Fibroblast of the aortic adventitia (primary cell): ENCODE measurements around the gene HPX. TPM values are rescaled to one million over a fixed set of nuclear protein-coding genes. Genes with fewer than 3 reads are reported as not detected.

Source experiments
- DNase-seq: peaks from one replicate; pipeline ENCODE4 v3.0.0-alpha.2; 2010; ENCODE audit warnings: low read depth
- H3K4me3 ChIP-seq: 2 replicates; pipeline ENCODE4 v1.5.1; 2011; ENCODE audit warnings: low read depth, mild to moderate bottlenecking, control low read depth, low read length, moderate library complexity
- total RNA-seq: library from RNA; depleted of rRNA; stranded (reverse); fragments of >200 nt; gene quantifications from 2 replicates; pipeline ENCODE4 v1.2.3, GENCODE V29; 2012; ENCODE audit warnings: low replicate concordance
- TF ChIP-seq, protein P1 (sequence below): IDR thresholded peaks from 2 replicates; pipeline ENCODE4 v1.5.1; 2011; ENCODE audit warnings: mild to moderate bottlenecking, low read length, control low read depth, inconsistent platforms; ENCODE audit not compliant: insufficient read depth

The HPX gene
- total RNA-seq, 1 donor: 1.2 TPM

DNA sequence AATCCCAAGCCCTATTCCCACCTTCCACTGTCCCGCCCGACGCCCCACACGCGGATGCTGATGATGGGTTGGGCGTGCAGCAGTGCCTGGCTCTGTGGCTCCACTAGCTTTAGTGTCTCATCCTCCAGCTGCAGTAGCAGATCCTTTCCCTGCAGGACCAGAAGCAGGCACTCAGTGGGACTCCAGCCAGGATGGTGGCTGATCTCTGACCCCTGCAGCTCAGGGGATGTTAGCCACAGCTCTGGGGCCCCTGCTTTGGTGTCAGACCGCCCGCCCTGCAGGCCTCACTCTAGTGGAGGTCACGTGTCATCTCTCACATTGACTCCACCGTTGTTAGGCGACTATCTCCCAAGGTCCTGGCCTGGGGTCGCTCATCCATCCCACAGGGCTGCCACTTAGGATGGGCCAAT, 38.7 kb downstream of the HPX start:
- DNase-seq: no peak
- no peak overlapping the region for H3K4me3 ChIP-seq
- TF ChIP-seq, protein P1, sequence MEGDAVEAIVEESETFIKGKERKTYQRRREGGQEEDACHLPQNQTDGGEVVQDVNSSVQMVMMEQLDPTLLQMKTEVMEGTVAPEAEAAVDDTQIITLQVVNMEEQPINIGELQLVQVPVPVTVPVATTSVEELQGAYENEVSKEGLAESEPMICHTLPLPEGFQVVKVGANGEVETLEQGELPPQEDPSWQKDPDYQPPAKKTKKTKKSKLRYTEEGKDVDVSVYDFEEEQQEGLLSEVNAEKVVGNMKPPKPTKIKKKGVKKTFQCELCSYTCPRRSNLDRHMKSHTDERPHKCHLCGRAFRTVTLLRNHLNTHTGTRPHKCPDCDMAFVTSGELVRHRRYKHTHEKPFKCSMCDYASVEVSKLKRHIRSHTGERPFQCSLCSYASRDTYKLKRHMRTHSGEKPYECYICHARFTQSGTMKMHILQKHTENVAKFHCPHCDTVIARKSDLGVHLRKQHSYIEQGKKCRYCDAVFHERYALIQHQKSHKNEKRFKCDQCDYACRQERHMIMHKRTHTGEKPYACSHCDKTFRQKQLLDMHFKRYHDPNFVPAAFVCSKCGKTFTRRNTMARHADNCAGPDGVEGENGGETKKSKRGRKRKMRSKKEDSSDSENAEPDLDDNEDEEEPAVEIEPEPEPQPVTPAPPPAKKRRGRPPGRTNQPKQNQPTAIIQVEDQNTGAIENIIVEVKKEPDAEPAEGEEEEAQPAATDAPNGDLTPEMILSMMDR: no peak

GRCh38 chr11:6401464-6401863, 39.3 kb downstream of the HPX start:
- DNase-seq: no peak
- TF ChIP-seq, protein P1: no peak
- no peak overlapping the region for H3K4me3 ChIP-seq

GRCh38 chr11:6400431-6401345, 40.1 kb downstream of the HPX start:
- H3K4me3 ChIP-seq: no peak overlapping the region
- DNase-seq: no peak
- TF ChIP-seq, protein P1: no peak

DNA sequence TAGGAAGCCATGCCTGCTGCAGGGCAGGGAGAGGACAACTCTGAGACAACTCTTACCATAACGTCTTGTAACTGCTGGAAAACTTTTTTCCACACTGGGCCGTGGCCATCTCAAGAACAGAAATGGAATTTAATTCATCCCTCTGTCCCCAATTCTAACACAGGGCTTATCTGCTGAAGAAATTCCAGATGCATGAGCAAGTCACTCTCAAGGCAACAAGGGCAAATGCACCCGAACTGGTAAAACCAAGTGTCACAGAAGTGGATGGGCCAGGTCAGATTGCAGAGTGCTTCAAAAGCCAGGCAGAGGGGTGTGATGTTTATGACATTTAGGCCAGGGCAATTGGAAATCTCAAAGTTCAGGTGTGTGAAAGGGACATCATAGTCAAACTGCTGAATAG, 43.2 kb downstream of the HPX start:
- no peak overlapping the region for H3K4me3 ChIP-seq
- TF ChIP-seq, protein P1: no peak
- DNase-seq: peak; percentile 72

DNA sequence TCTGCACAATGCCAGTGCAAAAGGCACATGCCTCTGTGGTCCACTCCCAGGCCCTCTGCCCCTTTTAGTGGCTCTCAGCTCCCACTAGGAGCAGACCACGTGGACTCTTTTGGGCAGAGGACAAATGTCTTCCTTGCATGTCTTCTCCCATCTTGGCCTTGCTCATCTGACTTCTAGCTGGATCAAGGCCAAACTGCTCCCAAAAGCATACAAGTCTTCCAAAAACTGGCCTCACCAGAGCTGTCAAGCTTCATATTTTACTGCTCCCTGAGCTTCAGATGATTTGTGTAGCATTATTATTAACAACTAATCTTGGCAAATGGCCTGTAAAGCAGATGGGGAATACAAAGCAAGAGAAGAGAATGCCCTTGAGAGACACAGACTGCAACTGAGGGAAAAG, 43.6 kb downstream of the HPX start:
- H3K4me3 ChIP-seq: no peak overlapping the region
- peak; percentile 52 for DNase-seq
- TF ChIP-seq, protein P1: no peak

DNA sequence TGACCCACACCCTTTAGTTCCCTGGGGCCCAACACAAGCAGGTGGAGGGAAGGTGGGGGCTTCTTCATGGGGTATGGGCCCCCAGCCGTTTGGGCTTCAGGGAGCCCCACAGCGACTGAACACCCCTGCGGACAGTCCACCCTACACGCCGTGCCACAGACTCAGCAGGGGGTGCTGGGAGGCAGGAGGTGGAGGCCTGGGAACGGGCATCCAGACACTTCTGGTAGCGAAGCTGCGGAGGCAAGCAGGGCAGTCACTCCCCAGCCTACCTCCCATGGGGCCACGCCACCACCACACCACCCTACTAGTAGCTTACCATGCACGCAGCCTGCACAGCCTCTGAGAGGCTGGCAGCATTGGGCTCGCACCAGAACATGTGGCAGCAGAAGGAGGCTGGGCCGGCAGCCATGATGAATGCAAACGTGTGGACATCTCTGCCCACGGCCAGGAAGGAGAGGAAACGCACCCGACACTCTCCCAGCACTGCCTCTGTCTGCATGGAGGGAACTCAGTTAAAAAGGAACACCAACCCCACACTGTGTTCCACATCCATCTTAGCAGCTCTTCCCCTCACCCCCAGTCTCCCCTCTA, 45.2 kb downstream of the HPX start:
- TF ChIP-seq, protein P1: no peak
- H3K4me3 ChIP-seq: no peak overlapping the region
- DNase-seq: no peak
